ENCODE measurements around the gene SETD3.

- TF ChIP-seq POLR2A (IDR thresholded peaks at IDR 0.05; ENCODE audit: low read depth, low read length) (no peak), CBFB (IDR thresholded peaks at IDR 0.05; ENCODE audit: low read depth) (no peak)
Observed at GRCh38 chr14:99415496-99416281, 65.0 kb downstream of the SETD3 start.

Data from GM12878 (cell line).